Naive thymus-derived CD4-positive, alpha-beta T cell (primary cell): ENCODE measurements around the gene EXT2. TPM values are rescaled to one million over a fixed set of nuclear protein-coding genes. Genes with fewer than 3 reads are reported as not detected.

Experiments
- ATAC-seq: fragments of 150-1000 bp; cut with Tn5 transposase; 2 replicates; pipeline ENCODE4 v1.10.0; 2021; ENCODE audit warnings: mild to moderate bottlenecking, moderate library complexity
- CTCF ChIA-PET: fragments of 350-600 bp; sonication (Branson Sonifier 250); formaldehyde crosslinking; loops from one replicate; lab custom pipeline; 2021; ENCODE audit warnings: antibody characterized with exemption; lab: Charles Lee
- POLR2A ChIA-PET: fragments of 350-600 bp; sonication (Branson Sonifier 250); formaldehyde crosslinking; loops from one replicate; lab custom pipeline; 2021; ENCODE audit warnings: antibody characterized with exemption, inconsistent platforms; lab: Charles Lee
- DNase-seq, 9 donors: peaks; one replicate each; pipeline versions ENCODE4 v3.0.0 to v3.0.0-alpha.2; 2020 to 2022; ENCODE audit warnings: mixed read lengths in 1 of 9
- H3K27ac ChIP-seq: one replicate; pipeline ENCODE4 v1.7.0; 2013; ENCODE audit warnings: mild to moderate bottlenecking, low read depth, low read length, moderate library complexity
- H3K27me3 ChIP-seq, 2 donors: one replicate each; pipeline ENCODE4 v1.7.0; 2013; ENCODE audit warnings: low read length in 2 of 2, mild to moderate bottlenecking in 2 of 2, moderate library complexity in 2 of 2; ENCODE audit not compliant: control insufficient read depth in 2 of 2, insufficient read depth in 2 of 2
- H3K36me3 ChIP-seq, 3 experiments: 1 replicate in 2 of 3; 2 replicates in 1 of 3; pipeline ENCODE4 v1.7.0; 2013; ENCODE audit warnings: low read length in 3 of 3, mild to moderate bottlenecking in 3 of 3, moderate library complexity in 1 of 3; ENCODE audit not compliant: insufficient read depth in 3 of 3, control insufficient read depth in 2 of 3
- H3K4me1 ChIP-seq, 2 donors: one replicate each; pipeline ENCODE4 v1.7.0; 2013; ENCODE audit warnings: low read length in 2 of 2, mild to moderate bottlenecking in 2 of 2, moderate library complexity in 1 of 2; ENCODE audit not compliant: control insufficient read depth in 2 of 2, insufficient read depth in 2 of 2
- H3K4me3 ChIP-seq: 2 replicates; pipeline ENCODE4 v1.7.0; 2013; ENCODE audit warnings: mild to moderate bottlenecking, low read length
- H3K9me3 ChIP-seq, 3 experiments: 1 replicate in 2 of 3; 2 replicates in 1 of 3; pipeline ENCODE4 v1.7.0; 2013; ENCODE audit warnings: low read length in 3 of 3; ENCODE audit not compliant: control insufficient read depth in 2 of 3
- H3K27ac Mint-ChIP-seq, 9 donors: one replicate each; pipeline ENCODE4 v1.8.0; 2020 to 2022; ENCODE audit warnings: mixed read lengths in 9 of 9, mild to moderate bottlenecking in 8 of 9, moderate library complexity in 5 of 9, inconsistent platforms in 2 of 9
- H3K27me3 Mint-ChIP-seq, 5 donors: one replicate each; pipeline ENCODE4 v1.8.0; 2021 to 2022; ENCODE audit warnings: mixed read lengths in 5 of 5, mild to moderate bottlenecking in 1 of 5
- H3K36me3 Mint-ChIP-seq, 5 donors: one replicate each; pipeline ENCODE4 v1.8.0; 2020 to 2022; ENCODE audit warnings: mixed read lengths in 5 of 5, mild to moderate bottlenecking in 3 of 5, inconsistent platforms in 1 of 5
- H3K4me1 Mint-ChIP-seq, 7 donors: one replicate each; pipeline ENCODE4 v1.8.0; 2020 to 2022; ENCODE audit warnings: mixed read lengths in 7 of 7, mild to moderate bottlenecking in 3 of 7, inconsistent platforms in 1 of 7
- H3K4me3 Mint-ChIP-seq, 10 donors: one replicate each; pipeline ENCODE4 v1.8.0; 2020 to 2022; ENCODE audit warnings: mild to moderate bottlenecking in 10 of 10, mixed read lengths in 10 of 10, moderate library complexity in 6 of 10, inconsistent platforms in 2 of 10
- H3K9me3 Mint-ChIP-seq, 11 donors: one replicate each; pipeline ENCODE4 v1.8.0; 2020 to 2022; ENCODE audit warnings: mixed read lengths in 11 of 11, mild to moderate bottlenecking in 4 of 11, inconsistent platforms in 1 of 11, moderate library complexity in 1 of 11
- intact Hi-C, 2 donors: fragments of 100-400 bp; cut with micrococcal nuclease; formaldehyde crosslinking; loops; one replicate each; pipeline ENCODE4 v1.15.1; 2023
- polyA plus RNA-seq, 2 donors: library from polyadenylated mRNA; unstranded; fragments of 300-500 nt; fragmentation: Illumina TruSeq; gene quantifications; one replicate each; pipeline ENCODE4 v1.2.3, GENCODE V29; 2021
- total RNA-seq, 6 experiments: library from RNA in 5 of 6; stranded (reverse) in 5 of 6; gene quantifications; 1 replicate in 5 of 6; 2 replicates in 1 of 6; pipeline ENCODE4 v1.2.3 and lab custom pipeline; 2021 to 2026

Gene EXT2
- total and polyA plus RNA-seq, 7 experiments from 2014 or later: 27.2 to 43.9 (median 31.5) TPM

DNA sequence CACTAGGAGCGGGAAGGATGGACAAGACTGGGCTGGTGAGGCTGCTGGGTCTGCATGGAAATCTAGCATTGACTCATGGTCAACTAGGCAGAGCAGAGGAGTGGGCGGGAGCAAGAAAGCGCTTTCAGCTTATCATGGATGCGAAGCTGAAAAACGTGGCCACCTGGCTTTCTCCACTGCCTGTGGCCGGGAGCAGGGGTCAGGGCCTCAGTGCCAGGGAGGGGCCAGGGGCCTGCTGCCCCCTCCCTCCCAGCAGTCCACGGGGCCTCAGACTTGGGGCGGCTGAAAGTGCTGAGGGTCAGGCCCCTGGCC lies 168.9 kb downstream of the EXT2 start:
- no peak overlapping the region for H3K27ac Mint-ChIP-seq
- no peaks in the 10 kb centered on the region for H3K9me3 ChIP-seq
- no peak overlapping the region for H3K4me3 Mint-ChIP-seq
- peaks cover 0 to under 1% (median 0%) of the 10 kb centered on the region in 7 donors for H3K4me1 Mint-ChIP-seq
- no peaks in the 10 kb centered on the region for H3K36me3 Mint-ChIP-seq
- peaks cover 0 to 5% (median 0%) of the 10 kb centered on the region in 5 donors for H3K27me3 Mint-ChIP-seq
- DNase-seq: no peak
- no peak overlapping the region for H3K4me3 ChIP-seq
- H3K27ac ChIP-seq: no peak overlapping the region
- ChIA-PET POLR2A (no interaction called here), CTCF (no interaction called here)
- H3K9me3 Mint-ChIP-seq: no peaks in the 10 kb centered on the region
- no peaks in the 10 kb centered on the region for H3K4me1 ChIP-seq
- intact Hi-C loops: no loop called here
- no peak for ATAC-seq
- H3K36me3 ChIP-seq: no peaks in the 10 kb centered on the region
- H3K27me3 ChIP-seq: no peaks in the 10 kb centered on the region

- Mint-ChIP-seq H3K4me3 (no peak overlapping the region), H3K36me3 (no peaks in the 10 kb centered on the region)
- no peaks in the 10 kb centered on the region for H3K36me3 ChIP-seq
Measured at GRCh38 chr11:44264761-44265160, 169.3 kb downstream of the EXT2 start.

DNA sequence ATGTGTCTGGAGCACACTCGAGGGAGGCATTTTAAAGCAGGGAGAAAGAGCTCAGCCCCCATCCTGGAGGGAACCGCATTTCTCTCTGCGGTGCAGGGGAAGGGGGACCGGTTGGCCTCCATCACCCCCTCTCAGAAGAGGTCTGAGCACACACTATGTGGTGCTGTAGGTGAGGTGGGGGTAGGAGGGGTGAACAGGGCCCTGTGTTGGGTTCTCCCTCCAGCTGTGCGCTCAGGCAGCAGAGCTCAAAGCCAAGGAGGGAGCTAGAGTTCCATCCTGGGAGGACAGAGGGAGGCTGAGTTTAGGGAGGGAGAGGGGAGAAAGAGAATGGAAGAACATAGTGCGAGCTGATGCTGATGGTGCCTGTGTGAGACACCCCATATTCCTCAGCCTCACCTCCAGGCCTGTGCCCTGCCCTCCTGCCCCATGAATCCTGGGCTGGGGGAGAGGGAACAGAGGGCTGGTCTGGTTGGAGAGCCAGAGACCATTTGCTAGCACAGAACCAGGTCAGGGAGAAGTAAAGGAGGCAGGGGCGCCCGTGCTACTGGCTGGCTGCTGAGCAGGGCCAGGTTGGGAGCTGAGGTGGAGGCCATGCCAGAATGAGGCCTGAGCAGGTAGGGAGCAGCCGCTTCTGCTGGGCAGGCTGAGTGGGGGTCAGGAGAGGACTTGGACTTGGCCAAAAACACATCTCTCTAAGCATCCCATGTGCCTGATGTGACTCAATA lies 170.7 kb downstream of the EXT2 start:
- Histone ChIP-seq H3K27me3 (no peaks in the 10 kb centered on the region), H3K9me3 (no peaks in the 10 kb centered on the region), H3K4me3 (no peak overlapping the region), H3K27ac (no peak overlapping the region), H3K36me3 (no peaks in the 10 kb centered on the region), H3K4me1 (no peaks in the 10 kb centered on the region)
- Mint-ChIP-seq H3K27ac (no peak overlapping the region), H3K36me3 (no peaks in the 10 kb centered on the region), H3K4me3 (no peak overlapping the region), H3K27me3 (peaks cover 0 to 5% (median 0%) of the 10 kb centered on the region in 5 donors), H3K4me1 (no peaks in the 10 kb centered on the region), H3K9me3 (no peaks in the 10 kb centered on the region)
- intact Hi-C loops: no loop called here
- CTCF ChIA-PET: no interaction called here
- POLR2A ChIA-PET: no interaction called here
- DNase-seq (no peak), ATAC-seq (no peak)

More at GRCh38 chr11:44264761-44265160, 169.3 kb downstream of the EXT2 start:
- ChIA-PET CTCF (no interaction called here), POLR2A (no interaction called here)
- no peaks in the 10 kb centered on the region for H3K27me3 ChIP-seq
- no peak overlapping the region for H3K27ac ChIP-seq
- intact Hi-C loops: no loop called here
- H3K4me1 Mint-ChIP-seq: no peaks in the 10 kb centered on the region
- H3K9me3 Mint-ChIP-seq: no peaks in the 10 kb centered on the region
- no peaks in the 10 kb centered on the region for H3K9me3 ChIP-seq
- H3K4me3 ChIP-seq: no peak overlapping the region
- H3K4me1 ChIP-seq: no peaks in the 10 kb centered on the region
- DNase-seq: no peak
- no peak overlapping the region for H3K27ac Mint-ChIP-seq
- ATAC-seq: no peak
- H3K27me3 Mint-ChIP-seq: peaks cover 0 to 5% (median 0%) of the 10 kb centered on the region in 5 donors

- Mint-ChIP-seq H3K27me3 (peaks cover 0 to 5% (median 0%) of the 10 kb centered on the region in 5 donors), H3K27ac (no peak overlapping the region), H3K4me1 (no peaks in the 10 kb centered on the region), H3K9me3 (peaks cover 0 to 3% (median 0%) of the 10 kb centered on the region in 11 donors), H3K36me3 (peaks cover 0 to 5% (median 0%) of the 10 kb centered on the region in 5 donors), H3K4me3 (no peak overlapping the region)
- Histone ChIP-seq H3K27ac (no peak overlapping the region), H3K4me3 (no peak overlapping the region), H3K27me3 (no peaks in the 10 kb centered on the region), H3K4me1 (no peaks in the 10 kb centered on the region), H3K36me3 (no peaks in the 10 kb centered on the region), H3K9me3 (no peaks in the 10 kb centered on the region)
- ChIA-PET CTCF (no interaction called here), POLR2A (no interaction called here)
- DNase-seq (no peak), ATAC-seq (no peak)
- intact Hi-C loops: no loop called here
Measured at GRCh38 chr11:44267006-44267749, 171.7 kb downstream of the EXT2 start.

GRCh38 chr11:44267750-44268613 lies 172.5 kb downstream of the EXT2 start:
- H3K9me3 ChIP-seq: no peaks in the 10 kb centered on the region
- Mint-ChIP-seq H3K4me1 (no peaks in the 10 kb centered on the region), H3K4me3 (no peak overlapping the region), H3K27me3 (no peaks in the 10 kb centered on the region), H3K27ac (no peak overlapping the region), H3K9me3 (peaks cover 0 to 3% (median 0%) of the 10 kb centered on the region in 11 donors), H3K36me3 (peaks cover 0 to 5% (median 0%) of the 10 kb centered on the region in 5 donors)
- no peaks in the 10 kb centered on the region for H3K27me3 ChIP-seq
- H3K4me1 ChIP-seq: no peaks in the 10 kb centered on the region
- DNase-seq: no peak
- no peaks in the 10 kb centered on the region for H3K36me3 ChIP-seq
- POLR2A ChIA-PET: no interaction called here
- intact Hi-C loops: no loop called here
- CTCF ChIA-PET: no interaction called here
- no peak overlapping the region for H3K4me3 ChIP-seq
- no peak overlapping the region for H3K27ac ChIP-seq
- no peak for ATAC-seq

DNA sequence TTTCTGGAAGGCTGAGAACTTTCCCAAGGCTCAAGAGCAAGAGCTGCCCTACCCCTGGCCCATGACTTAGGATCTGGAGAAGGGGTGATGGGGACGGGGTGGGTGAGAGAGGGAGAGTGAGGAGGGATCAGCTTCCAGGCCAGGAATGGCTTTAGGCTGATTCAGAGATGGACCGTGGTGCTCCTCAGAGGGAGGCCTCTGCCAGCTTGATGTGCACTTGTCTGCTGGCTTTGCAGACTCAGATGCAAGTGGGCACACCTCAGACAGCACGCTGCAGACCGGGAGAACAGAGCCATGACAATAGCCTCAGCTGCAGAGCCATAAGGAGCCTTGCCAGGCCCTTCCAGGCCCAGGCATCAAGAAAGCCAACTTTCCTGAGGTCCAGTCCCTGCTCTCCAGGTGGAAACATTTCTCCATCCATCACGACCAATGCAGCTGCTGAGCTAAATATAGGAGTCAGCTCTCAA lies 173.2 kb downstream of the EXT2 start:
- ATAC-seq: no peak
- POLR2A ChIA-PET: no interaction called here
- H3K36me3 Mint-ChIP-seq: peaks cover 0 to 5% (median 0%) of the 10 kb centered on the region in 5 donors
- no peak for DNase-seq
- Histone ChIP-seq H3K36me3 (no peaks in the 10 kb centered on the region), H3K9me3 (no peaks in the 10 kb centered on the region), H3K27ac (no peak overlapping the region), H3K4me1 (no peaks in the 10 kb centered on the region), H3K27me3 (no peaks in the 10 kb centered on the region), H3K4me3 (no peak overlapping the region)
- intact Hi-C loops: no loop called here
- peaks cover 0 to 3% (median 0%) of the 10 kb centered on the region in 11 donors for H3K9me3 Mint-ChIP-seq
- H3K27me3 Mint-ChIP-seq: no peaks in the 10 kb centered on the region
- no peak overlapping the region for H3K4me3 Mint-ChIP-seq
- no peaks in the 10 kb centered on the region for H3K4me1 Mint-ChIP-seq
- CTCF ChIA-PET: no interaction called here
- no peak overlapping the region for H3K27ac Mint-ChIP-seq
